Mesothelial cell of epicardium (in vitro differentiated cells): ENCODE measurements around the gene COX8A. TPM values are rescaled to one million over a fixed set of nuclear protein-coding genes. Genes with fewer than 3 reads are reported as not detected.

Source experiments
- DNase-seq, 2 experiments: peaks; one replicate each; pipeline ENCODE4 v3.0.0; 2021; ENCODE audit warnings: low spot score in 2 of 2; ENCODE audit not compliant: unreplicated experiment in 2 of 2
- H3K27ac Mint-ChIP-seq: 2 replicates; pipeline ENCODE4 v1.8.0; 2021; ENCODE audit warnings: mixed read lengths
- H3K27me3 Mint-ChIP-seq: 2 replicates; pipeline ENCODE4 v1.8.0; 2021; ENCODE audit warnings: low read depth, mixed read lengths
- H3K36me3 Mint-ChIP-seq: 2 replicates; pipeline ENCODE4 v1.8.0; 2021; ENCODE audit warnings: mixed read lengths
- H3K4me1 Mint-ChIP-seq: 2 replicates; pipeline ENCODE4 v1.8.0; 2021; ENCODE audit warnings: mixed read lengths
- H3K4me3 Mint-ChIP-seq: 2 replicates; pipeline ENCODE4 v1.8.0; 2021; ENCODE audit warnings: mild to moderate bottlenecking, moderate library complexity, mixed read lengths
- H3K9me3 Mint-ChIP-seq: 2 replicates; pipeline ENCODE4 v1.8.0; 2021; ENCODE audit warnings: mixed read lengths
- CTCF ChIP-seq: fragments of 200-600 bp; sonication (generic); IDR thresholded peaks from one replicate; pipeline ENCODE4 v1.5.0; 2021; ENCODE audit warnings: antibody characterized with exemption; ENCODE audit not compliant: unreplicated experiment
- total RNA-seq: library from RNA; stranded (reverse); gene quantifications from 3 replicates; pipeline ENCODE4 v1.2.1, GENCODE V29; 2021

The COX8A gene
- total RNA-seq, 1 donor from 2014 or later, result 177 TPM

- no peak for TF ChIP-seq CTCF
- H3K4me3 Mint-ChIP-seq, result peak overlapping the region; percentile 84
- H3K4me1 Mint-ChIP-seq, result peaks cover 22% of the 10 kb centered on the region
- no peaks in the 10 kb centered on the region for H3K9me3 Mint-ChIP-seq
- peak overlapping the region; percentile 96 for H3K27ac Mint-ChIP-seq
- no peak for DNase-seq
- no peaks in the 10 kb centered on the region for H3K36me3 Mint-ChIP-seq
- no peaks in the 10 kb centered on the region for H3K27me3 Mint-ChIP-seq
These were observed 36.5 kb upstream of the COX8A start for GRCh38 chr11:63937713-63938478.

DNA sequence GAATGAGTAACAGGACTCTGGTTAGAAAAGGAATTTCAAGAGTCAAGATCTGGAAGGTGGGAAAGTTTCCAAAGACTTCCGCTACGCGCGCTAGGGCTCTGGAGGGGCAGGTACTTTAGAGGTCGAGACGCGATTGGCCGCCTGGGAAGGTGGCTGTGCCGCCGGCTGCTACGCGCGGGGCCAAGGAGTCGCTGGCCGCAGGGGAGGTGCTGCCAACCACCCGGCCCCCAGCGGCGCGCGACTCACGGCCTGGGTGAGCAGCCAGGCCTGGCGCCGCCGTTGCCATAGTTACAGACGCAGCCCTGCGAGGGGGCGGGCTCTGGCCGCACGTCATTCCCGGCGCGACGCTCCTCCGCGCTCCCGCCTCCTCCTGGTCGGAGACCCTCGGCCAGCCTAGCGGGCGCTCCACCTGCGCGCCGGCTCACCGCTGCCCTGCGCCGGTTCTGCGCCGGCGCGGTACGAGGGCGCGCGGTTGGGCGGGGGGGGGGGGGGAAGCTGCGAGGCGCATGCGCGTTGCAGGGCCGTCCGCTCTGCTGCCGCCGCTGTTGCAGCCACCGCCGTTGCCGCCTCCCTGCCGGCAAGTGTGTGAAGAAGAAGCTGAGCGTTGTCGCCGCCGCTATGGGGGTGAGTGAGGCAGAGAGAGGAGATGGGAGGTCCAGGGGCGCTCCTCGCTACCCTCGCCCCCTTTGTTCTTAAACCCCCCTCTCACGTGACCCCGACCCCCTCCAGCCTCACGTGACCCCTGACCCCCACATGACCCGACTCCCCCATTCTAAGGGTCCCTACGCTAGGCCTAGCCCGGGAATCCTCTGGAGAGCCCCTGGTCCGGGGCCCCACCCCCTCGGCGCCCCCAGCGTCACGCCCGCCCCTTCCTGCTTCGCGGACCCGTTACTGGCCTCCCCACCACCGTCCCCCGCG, 35.7 kb upstream of the COX8A start, which contains the start of gene NAA40:
Gene NAA40 (plus strand): TSS at position 524 of the 918 bp plus-strand sequence. CDS start 95 bp downstream, at position 619.
- Mint-ChIP-seq H3K4me1 (peaks cover 23% of the 10 kb centered on the region), H3K36me3 (no peaks in the 10 kb centered on the region), H3K27ac (peak within 1 kb of the TSS; percentile 96), H3K9me3 (no peaks in the 10 kb centered on the region), H3K4me3 (peak within 1 kb of the TSS; percentile 84), H3K27me3 (no peaks in the 10 kb centered on the region)
- no peak for TF ChIP-seq CTCF
- DNase-seq, result peak; percentile 93 to 95

DNA sequence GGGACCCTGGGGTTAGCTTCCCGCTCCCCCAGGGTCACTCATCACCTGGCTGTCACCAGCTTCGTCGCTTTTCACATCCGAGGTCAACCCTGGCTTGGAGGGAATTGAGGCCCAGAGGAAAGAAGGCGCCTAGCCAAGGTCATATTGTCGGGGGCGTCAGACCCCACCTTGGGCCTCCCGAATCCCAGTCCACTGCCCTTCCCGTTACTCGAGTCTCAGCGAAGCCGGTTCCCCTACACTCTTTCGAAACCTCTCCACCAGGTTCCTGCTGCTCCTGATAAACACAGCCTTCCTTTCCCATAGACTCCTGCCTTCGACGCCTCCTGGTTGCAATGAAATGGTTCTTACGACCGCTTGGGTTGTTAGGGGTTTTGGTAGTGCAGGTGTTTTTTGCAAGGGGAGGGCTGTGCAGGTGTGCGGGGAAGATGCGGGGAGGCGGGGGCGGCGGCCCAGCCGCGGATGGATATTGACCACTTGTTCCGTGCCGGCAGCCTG, 35.0 kb upstream of the COX8A start:
- Mint-ChIP-seq H3K9me3 (no peaks in the 10 kb centered on the region), H3K27me3 (no peaks in the 10 kb centered on the region)

DNA sequence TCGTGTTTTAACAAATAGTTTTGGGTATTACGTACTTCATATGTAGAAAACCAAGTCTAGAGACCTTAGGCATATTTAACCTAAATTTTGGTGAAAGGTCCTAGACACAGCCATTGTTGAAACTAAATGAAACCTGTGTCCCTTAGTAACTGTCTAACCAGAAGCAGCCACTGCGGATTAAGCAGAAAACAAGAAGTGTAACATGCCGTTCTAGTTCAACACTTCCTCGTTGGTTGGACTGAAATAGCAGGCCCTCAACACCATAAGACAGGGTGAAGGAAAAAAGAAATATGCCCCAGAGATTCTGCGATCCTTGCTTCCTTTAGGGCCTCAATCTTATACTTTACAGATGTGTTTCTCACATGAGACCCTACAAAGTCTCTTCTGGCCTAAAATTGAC, 33.6 kb upstream of the COX8A start:
- TF ChIP-seq CTCF, result no peak
- H3K4me1 Mint-ChIP-seq, result peaks cover 26% of the 10 kb centered on the region
- no peaks in the 10 kb centered on the region for H3K27me3 Mint-ChIP-seq
- no peaks in the 10 kb centered on the region for H3K9me3 Mint-ChIP-seq
- peak overlapping the region; percentile 43 for H3K27ac Mint-ChIP-seq
- DNase-seq, result no peak
- no peaks in the 10 kb centered on the region for H3K36me3 Mint-ChIP-seq
- H3K4me3 Mint-ChIP-seq, result peak overlapping the region; percentile 84

More for the DNA sequence above, 35.0 kb upstream of the COX8A start:
- no peak for DNase-seq
- Mint-ChIP-seq H3K4me3 (peak overlapping the region; percentile 84), H3K36me3 (no peaks in the 10 kb centered on the region), H3K4me1 (peaks cover 28% of the 10 kb centered on the region), H3K27ac (peak overlapping the region; percentile 83)
- TF ChIP-seq CTCF, result no peak

GRCh38 chr11:63941901-63942300, 32.5 kb upstream of the COX8A start:
- peaks cover 26% of the 10 kb centered on the region for H3K4me1 Mint-ChIP-seq
- H3K4me3 Mint-ChIP-seq, result no peak overlapping the region
- H3K36me3 Mint-ChIP-seq, result no peaks in the 10 kb centered on the region
- peak overlapping the region; percentile 8 for H3K27ac Mint-ChIP-seq
- H3K27me3 Mint-ChIP-seq, result no peaks in the 10 kb centered on the region
- no peaks in the 10 kb centered on the region for H3K9me3 Mint-ChIP-seq
- DNase-seq, result no peak
- no peak for TF ChIP-seq CTCF
